Nephron progenitor cell (in vitro differentiated cells): ENCODE data around the gene DBH.

Experiments
- DNase-seq: peaks from one replicate; pipeline ENCODE4 v3.0.0; 2021
- H3K27ac Mint-ChIP-seq: 2 replicates; pipeline ENCODE4 v1.8.0; 2021; ENCODE audit warnings: mild to moderate bottlenecking, moderate library complexity, mixed read lengths
- H3K27me3 Mint-ChIP-seq: 2 replicates; pipeline ENCODE4 v1.8.0; 2021; ENCODE audit warnings: mild to moderate bottlenecking, low read depth, mixed read lengths; ENCODE audit not compliant: poor library complexity
- H3K36me3 Mint-ChIP-seq: 2 replicates; pipeline ENCODE4 v1.8.0; 2021; ENCODE audit warnings: low read depth, mixed read lengths
- H3K4me1 Mint-ChIP-seq: 2 replicates; pipeline ENCODE4 v1.8.0; 2021; ENCODE audit warnings: mixed read lengths
- H3K4me3 Mint-ChIP-seq: 2 replicates; pipeline ENCODE4 v1.8.0; 2021; ENCODE audit warnings: mild to moderate bottlenecking, moderate library complexity, mixed read lengths
- H3K9me3 Mint-ChIP-seq: 2 replicates; pipeline ENCODE4 v1.8.0; 2021; ENCODE audit warnings: mild to moderate bottlenecking, moderate library complexity, mixed read lengths
- CTCF ChIP-seq: fragments of 200-600 bp; sonication (generic); IDR thresholded peaks from 2 replicates; pipeline ENCODE4 v1.5.0; 2021; ENCODE audit warnings: antibody characterized with exemption

DBH gene

DNA sequence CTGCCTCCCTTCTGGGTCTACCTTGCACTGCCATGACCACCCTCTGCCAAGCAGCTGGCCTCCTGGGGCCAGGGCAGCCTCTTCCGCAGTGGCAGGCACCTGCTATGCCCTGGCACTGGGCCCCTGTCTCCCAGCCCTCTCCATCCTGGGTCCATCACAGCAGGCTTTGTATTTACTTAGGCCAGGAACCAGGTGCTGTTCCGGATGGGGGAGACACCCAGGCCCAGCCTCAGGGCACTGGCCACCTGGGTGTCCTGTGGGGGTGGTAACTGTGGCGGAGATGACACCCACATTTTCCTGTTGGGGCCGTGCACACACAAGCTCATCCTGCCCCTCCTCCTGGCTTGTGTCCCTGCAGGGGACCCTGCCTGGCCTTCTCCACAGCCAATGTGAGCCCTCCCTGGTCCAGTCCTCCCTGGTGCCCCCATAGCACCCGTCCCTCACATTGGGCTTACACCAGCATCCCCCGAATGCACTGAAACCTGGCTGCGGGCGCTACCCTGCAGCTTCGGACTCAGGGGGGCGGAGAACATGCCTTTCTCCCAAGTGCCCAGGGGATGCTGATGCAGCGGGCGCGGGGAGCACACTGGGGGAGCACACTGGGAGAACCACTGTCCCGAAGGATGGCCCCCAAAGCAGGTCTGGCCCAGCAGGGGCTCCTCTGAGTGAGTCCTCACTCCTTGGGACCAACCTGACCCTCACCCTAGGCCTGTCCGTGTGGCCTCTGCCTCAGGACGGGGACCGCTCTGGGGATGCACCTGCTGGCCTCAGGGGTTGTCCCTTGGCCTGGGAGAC is 44.9 kb upstream of the DBH start:
- Mint-ChIP-seq H3K9me3 (peaks cover 15% of the 10 kb centered on the region), H3K27ac (no peak overlapping the region), H3K4me3 (no peak overlapping the region), H3K36me3 (no peaks in the 10 kb centered on the region), H3K4me1 (peaks cover 9% of the 10 kb centered on the region), H3K27me3 (peaks cover 5% of the 10 kb centered on the region)
- no peak for TF ChIP-seq CTCF
- no peak for DNase-seq

- no peak for DNase-seq
- Mint-ChIP-seq H3K9me3 (peaks cover 22% of the 10 kb centered on the region), H3K36me3 (peaks cover under 1% of the 10 kb centered on the region), H3K27me3 (peaks cover 5% of the 10 kb centered on the region), H3K4me3 (no peak overlapping the region), H3K4me1 (peaks cover 2% of the 10 kb centered on the region), H3K27ac (no peak overlapping the region)
- no peak for TF ChIP-seq CTCF
These were observed 44.2 kb upstream of the DBH start for GRCh38 chr9:133591985-133592384.

DNA sequence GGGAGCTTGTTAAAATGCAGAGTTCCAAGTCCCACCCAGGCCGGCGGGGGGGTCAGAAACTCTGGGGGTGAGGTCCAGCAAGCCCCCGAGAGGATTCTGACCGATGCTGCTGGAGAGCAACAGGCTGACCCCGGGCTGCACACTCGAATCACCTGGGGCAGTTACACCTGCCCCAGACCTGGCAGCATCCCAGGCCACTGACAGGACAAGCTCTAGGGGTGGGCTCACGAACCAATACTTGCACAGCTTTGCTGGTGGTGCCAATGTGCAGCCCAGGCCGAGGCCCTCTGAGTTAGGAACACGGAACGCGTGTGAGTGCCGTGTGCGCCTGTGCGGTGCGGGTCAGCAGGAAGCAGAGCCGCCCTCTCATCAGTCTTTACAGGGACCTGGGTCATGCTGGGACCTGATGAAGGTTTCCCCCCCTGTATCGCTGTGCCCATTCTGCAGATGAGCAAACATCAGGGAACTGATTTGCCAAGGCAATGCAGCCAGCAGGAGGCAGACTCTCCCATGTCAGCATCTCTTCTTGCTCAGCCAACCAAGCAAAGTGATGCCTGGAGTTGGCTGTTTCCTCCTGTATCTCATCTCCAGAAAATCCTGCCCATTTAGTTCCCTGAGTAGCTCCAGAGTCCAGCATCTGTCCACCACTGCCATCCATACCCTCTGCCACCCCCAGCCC is 43.3 kb upstream of the DBH start:
- Mint-ChIP-seq H3K27me3 (peaks cover 5% of the 10 kb centered on the region), H3K36me3 (peaks cover 10% of the 10 kb centered on the region), H3K4me3 (no peak overlapping the region), H3K4me1 (no peaks in the 10 kb centered on the region), H3K9me3 (peaks cover 31% of the 10 kb centered on the region), H3K27ac (no peak overlapping the region)
- no peak for TF ChIP-seq CTCF
- no peak for DNase-seq

DNA sequence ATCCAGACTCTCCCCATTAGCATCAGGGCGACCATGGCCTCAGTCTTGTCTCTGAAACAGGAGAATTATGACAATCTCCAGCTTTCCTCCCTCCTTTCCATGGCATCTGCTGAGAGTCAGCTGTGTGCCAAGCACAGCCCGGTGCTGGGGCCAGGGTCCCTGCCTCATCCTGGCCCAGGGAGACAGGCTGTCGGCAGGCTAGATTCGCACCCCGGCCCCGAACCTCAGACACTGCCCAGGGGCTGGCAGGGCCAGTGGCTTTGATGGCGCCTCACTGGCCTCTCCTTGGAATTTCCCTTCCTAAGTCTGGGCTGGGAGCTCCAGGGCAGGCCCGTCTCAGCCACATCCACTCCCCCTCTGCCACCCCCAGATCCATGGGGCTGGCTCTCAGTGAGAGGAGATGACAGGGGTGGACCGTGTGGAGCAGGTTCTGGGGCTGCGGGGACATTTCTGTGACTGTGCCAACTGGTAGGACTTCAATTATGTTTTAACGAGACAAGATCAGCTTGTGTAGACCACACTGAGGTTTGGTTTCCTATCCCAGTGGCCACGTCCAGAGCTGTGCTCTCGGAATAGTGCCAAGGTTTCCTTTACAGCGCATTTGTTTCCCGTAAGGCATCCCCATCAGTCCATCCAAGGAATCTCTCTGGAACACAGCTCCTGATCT is 42.4 kb upstream of the DBH start:
- H3K4me3 Mint-ChIP-seq = no peak overlapping the region
- no peak for DNase-seq

DNA sequence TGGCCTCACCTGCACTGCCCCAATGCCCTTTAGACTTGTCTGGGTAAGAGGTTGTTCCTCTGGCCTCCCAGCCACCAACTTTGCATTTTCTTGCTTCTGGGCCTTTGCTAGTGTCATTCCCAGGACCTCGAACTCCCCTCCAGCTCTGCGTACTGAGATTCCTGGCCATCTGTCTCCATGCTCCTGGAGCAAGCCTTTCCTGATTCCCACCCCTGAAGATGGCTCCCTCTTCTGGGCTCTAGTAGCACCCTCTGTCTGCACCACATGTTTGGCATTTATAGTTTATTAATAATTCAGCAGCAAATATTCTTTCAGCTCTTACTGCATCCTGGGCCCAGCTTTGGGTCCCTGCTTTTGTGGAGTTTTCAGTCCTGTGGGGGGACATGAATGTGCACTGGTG is 41.9 kb upstream of the DBH start:
- H3K36me3 Mint-ChIP-seq = peaks cover 10% of the 10 kb centered on the region
- DNase-seq = no peak
- peaks cover 32% of the 10 kb centered on the region for H3K9me3 Mint-ChIP-seq
- TF ChIP-seq CTCF = no peak
- H3K4me3 Mint-ChIP-seq = no peak overlapping the region
- H3K27ac Mint-ChIP-seq = no peak overlapping the region
- no peaks in the 10 kb centered on the region for H3K4me1 Mint-ChIP-seq
- peaks cover 5% of the 10 kb centered on the region for H3K27me3 Mint-ChIP-seq

More for the DNA sequence above, 42.4 kb upstream of the DBH start:
- Mint-ChIP-seq H3K9me3 (peaks cover 32% of the 10 kb centered on the region), H3K4me1 (no peaks in the 10 kb centered on the region), H3K36me3 (peaks cover 10% of the 10 kb centered on the region), H3K27me3 (peaks cover 5% of the 10 kb centered on the region), H3K27ac (no peak overlapping the region)
- TF ChIP-seq CTCF = no peak
